HCT116 (cell line): Measurements from ENCODE around the gene RHOH. TPM values are rescaled to one million over a fixed set of nuclear protein-coding genes. Genes with fewer than 3 reads are reported as not detected.

ENCODE experiments used
- ATAC-seq: fragments of 200-7000 bp; cut with Tn5 transposase; 2 replicates; pipeline ENCODE4 v1.9.1; 2020; ENCODE audit warnings: mild to moderate bottlenecking, moderate library complexity
- BruUV-seq: library from RNA; stranded (reverse); fragments of 400-500 nt; replicated peaks from 2 replicates; lab custom pipeline; 2021; lab: Mats Ljungman, UMichigan
- CTCF ChIA-PET: fragments of 300-600 bp; sonication (Branson Sonifier 250); formaldehyde crosslinking; loops from one replicate; lab custom pipeline; 2021; ENCODE audit warnings: antibody characterized with exemption; lab: Charles Lee
- POLR2A ChIA-PET: fragments of 300-600, 350-600 bp; sonication (Branson Sonifier 250); formaldehyde crosslinking; loops from one replicate; lab custom pipeline; 2021; ENCODE audit warnings: antibody characterized with exemption; lab: Charles Lee
- RAD21 ChIA-PET, 2 experiments: fragments of 300-600 bp; sonication (Branson Sonifier 250); formaldehyde crosslinking; loops; one replicate each; lab custom pipeline; 2023; ENCODE audit warnings: low total read pairs in 2 of 2; ENCODE audit not compliant: uncharacterized antibody in 2 of 2, unreplicated experiment in 2 of 2, low non-redundant PET in 1 of 2; lab: Charles Lee
- DNase-seq: peaks from one replicate; pipeline ENCODE4 v3.0.0-alpha.2; 2010; ENCODE audit warnings: low read depth, low spot score
- H2AFZ ChIP-seq: fragments of 200-600 bp; shearing (Covaris generic), sonication (generic); 2 replicates; pipeline ENCODE4 v1.6.1; 2017; ENCODE audit warnings: low read depth, mixed run types, mixed read lengths, antibody characterized with exemption, low read length; ENCODE audit not compliant: poor library complexity, severe bottlenecking
- H3K27ac ChIP-seq: 2 replicates; pipeline ENCODE4 v1.5.1; 2012; ENCODE audit warnings: low read depth, low read length
- H3K27me3 ChIP-seq: fragments of 200-600 bp; sonication (generic); 2 replicates; pipeline ENCODE4 v1.6.1; 2016; ENCODE audit warnings: mixed run types, low read length, mixed read lengths; ENCODE audit not compliant: insufficient read depth
- H3K36me3 ChIP-seq, 2 experiments: fragments of 200-500 bp in 1 of 2; fragments of 200-600 bp in 1 of 2; sonication (Bioruptor generic) in 1 of 2; sonication (generic) in 1 of 2; 2 replicates each; pipeline versions ENCODE4 v1.5.1 to v1.6.1; 2014 to 2016; ENCODE audit warnings: low read length in 2 of 2, inconsistent platforms in 1 of 2, mixed read lengths in 1 of 2, mixed run types in 1 of 2; ENCODE audit not compliant: insufficient read depth in 2 of 2, control insufficient read depth in 1 of 2
- H3K4me1 ChIP-seq, 2 experiments: fragments of 200-600 bp in 1 of 2; sonication (generic) in 1 of 2; 2 replicates each; pipeline versions ENCODE4 v1.5.1 to v1.6.1; 2012 to 2017; ENCODE audit warnings: low read length in 2 of 2, inconsistent platforms in 1 of 2, mild to moderate bottlenecking in 1 of 2, mixed read lengths in 1 of 2, mixed run types in 1 of 2, moderate library complexity in 1 of 2; ENCODE audit not compliant: insufficient read depth in 2 of 2, control insufficient read depth in 1 of 2
- H3K4me2 ChIP-seq: fragments of 200-600 bp; sonication (generic); 2 replicates; pipeline ENCODE4 v1.6.1; 2017; ENCODE audit warnings: mixed run types, low read length, mixed read lengths
- H3K4me3 ChIP-seq, 2 experiments: fragments of 200-600 bp in 1 of 2; sonication (generic) in 1 of 2; replicated peaks in 1 of 2; 2 replicates each; pipeline ENCODE4 v1.5.1; 2011 to 2016; ENCODE audit warnings: low read length in 2 of 2, control low read depth in 1 of 2, low read depth in 1 of 2, mild to moderate bottlenecking in 1 of 2, mixed read lengths in 1 of 2, mixed run types in 1 of 2
- H3K79me2 ChIP-seq: fragments of 200-600 bp; sonication (generic); 2 replicates; pipeline ENCODE4 v1.6.1; 2017; ENCODE audit warnings: mild to moderate bottlenecking, mixed run types, low read length, moderate library complexity, mixed read lengths; ENCODE audit not compliant: insufficient read depth
- H3K9ac ChIP-seq: fragments of 200-600 bp; sonication (generic); 2 replicates; pipeline ENCODE4 v1.6.1; 2016; ENCODE audit warnings: low read length, mixed read lengths
- H3K9me2 ChIP-seq: fragments of 200-600 bp; sonication (generic), shearing (Covaris generic); 2 replicates; pipeline ENCODE4 v1.6.1; 2017; ENCODE audit warnings: mixed run types, mild to moderate bottlenecking, moderate library complexity; ENCODE audit not compliant: insufficient read depth
- H3K9me3 ChIP-seq, 2 experiments: fragments of 200-500 bp in 1 of 2; fragments of 200-600 bp in 1 of 2; sonication (Bioruptor generic) in 1 of 2; sonication (generic) in 1 of 2; 2 replicates each; pipeline ENCODE4 v1.6.1; 2014 to 2017; ENCODE audit warnings: low read length in 2 of 2, mixed read lengths in 2 of 2, inconsistent platforms in 1 of 2, low read depth in 1 of 2, mild to moderate bottlenecking in 1 of 2, mixed run types in 1 of 2, moderate library complexity in 1 of 2; ENCODE audit not compliant: control insufficient read depth in 1 of 2, insufficient read depth in 1 of 2
- H4K20me1 ChIP-seq: fragments of 200-600 bp; sonication (generic), shearing (Covaris generic); 2 replicates; pipeline ENCODE4 v1.6.1; 2017; ENCODE audit warnings: mixed run types, mild to moderate bottlenecking, moderate library complexity; ENCODE audit not compliant: insufficient read depth
- CBX3 ChIP-seq: IDR thresholded peaks from 2 replicates; pipeline ENCODE4 v1.6.1; 2012; ENCODE audit warnings: low read depth
- EZH2phosphoT487 ChIP-seq: fragments of 200-600 bp; IDR thresholded peaks from 2 replicates; pipeline ENCODE4 v1.6.1; 2018; ENCODE audit warnings: antibody characterized with exemption, borderline replicate concordance
- FOSL1 ChIP-seq: IDR thresholded peaks from 2 replicates; pipeline ENCODE4 v1.6.1; 2012; ENCODE audit warnings: low read depth
- JUND ChIP-seq: IDR thresholded peaks from 2 replicates; pipeline ENCODE4 v1.6.1; 2012
- MAX ChIP-seq: IDR thresholded peaks from 2 replicates; pipeline ENCODE4 v1.6.1; 2012
- POLR2A ChIP-seq: IDR thresholded peaks from 2 replicates; pipeline ENCODE4 v1.7.0; 2011; ENCODE audit warnings: borderline replicate concordance; ENCODE audit not compliant: insufficient read depth, insufficient read length; ENCODE audit errors: extremely low read depth
- RAD21 ChIP-seq: IDR thresholded peaks from 2 replicates; pipeline ENCODE4 v1.6.1; 2012; ENCODE audit warnings: low read depth, mild to moderate bottlenecking
- SP1 ChIP-seq: IDR thresholded peaks from 2 replicates; pipeline ENCODE4 v1.6.1; 2012; ENCODE audit warnings: low read depth
- TCF7L2 ChIP-seq: IDR thresholded peaks from 2 replicates; pipeline ENCODE4 v1.7.0; 2011; ENCODE audit warnings: borderline replicate concordance, inconsistent platforms; ENCODE audit not compliant: insufficient read depth, insufficient read length; ENCODE audit errors: extremely low read depth
- YY1 ChIP-seq: IDR thresholded peaks from 2 replicates; pipeline ENCODE4 v1.6.1; 2011; ENCODE audit warnings: low read length, low read depth, moderate library complexity, mild to moderate bottlenecking; ENCODE audit not compliant: insufficient replicate concordance; ENCODE audit errors: extremely low read depth
- ZFX ChIP-seq: fragments of 450-650 bp; IDR thresholded peaks from 2 replicates; pipeline ENCODE4 v1.6.1; 2017
- ZNF274 ChIP-seq: fragments of 200-500 bp; sonication (Bioruptor generic); IDR thresholded peaks from 2 replicates; pipeline ENCODE4 v1.6.1; 2014; ENCODE audit warnings: mild to moderate bottlenecking, low read depth, low read length, inconsistent platforms
- intact Hi-C: fragments of 100-400 bp; cut with micrococcal nuclease; formaldehyde crosslinking; loops from 2 replicates; pipeline ENCODE4 v1.10.0; 2022
- total RNA-seq: library from RNA; stranded (reverse); gene quantifications from one replicate; pipeline ENCODE4 v1.2.1, GENCODE V29; 2021; ENCODE audit not compliant: unreplicated experiment
- TF ChIP-seq, protein P1 (sequence below): IDR thresholded peaks from 2 replicates; pipeline ENCODE4 v1.6.1; 2012
- TF ChIP-seq, protein P2 (sequence below): IDR thresholded peaks from 2 replicates; pipeline ENCODE4 v1.6.1; 2011; ENCODE audit warnings: mild to moderate bottlenecking, low read length, moderate library complexity; ENCODE audit not compliant: insufficient replicate concordance; ENCODE audit errors: extremely low read depth
- TF ChIP-seq, protein P3 (sequence below): IDR thresholded peaks from 2 replicates; pipeline ENCODE4 v1.6.1; 2012; ENCODE audit warnings: low read depth

The RHOH gene
- total RNA-seq, 1 experiment from 2014 or later: 0.74 TPM

DNA sequence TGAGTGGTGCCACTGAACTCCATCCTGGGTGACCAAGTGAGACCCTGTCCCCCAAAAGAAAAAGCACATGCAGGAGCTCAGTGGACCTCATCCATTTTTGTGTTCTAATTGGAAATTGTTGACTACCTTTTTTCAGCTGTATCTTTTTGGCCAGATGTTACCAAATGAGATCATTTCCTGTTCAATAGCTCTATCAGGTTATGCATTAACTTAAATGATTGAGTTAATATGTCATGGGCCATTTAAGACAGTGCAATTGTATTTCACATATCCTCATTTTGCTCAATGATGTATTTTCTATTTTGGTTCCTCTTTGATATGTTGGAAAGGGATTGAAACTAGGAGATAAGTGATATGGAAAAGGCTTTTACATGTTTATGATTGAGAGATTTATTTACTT, 26.2 kb upstream of the RHOH start:
- Histone ChIP-seq H3K4me2 (no peak overlapping the region), H4K20me1 (no peaks in the 10 kb centered on the region), H3K36me3 (no peaks in the 10 kb centered on the region), H3K27ac (no peak overlapping the region), H3K27me3 (no peaks in the 10 kb centered on the region)
- ChIA-PET CTCF (no interaction called here), POLR2A (no interaction called here), RAD21 (no interaction called here)
- no peak for ATAC-seq
- BruUV-seq: no TSS peak
- no peak for DNase-seq
- no peak for TF ChIP-seq MAX
- no peak for TF ChIP-seq CBX3
- no peak for TF ChIP-seq SP1
- TF ChIP-seq RAD21: no peak
- TF ChIP-seq, protein P1, sequence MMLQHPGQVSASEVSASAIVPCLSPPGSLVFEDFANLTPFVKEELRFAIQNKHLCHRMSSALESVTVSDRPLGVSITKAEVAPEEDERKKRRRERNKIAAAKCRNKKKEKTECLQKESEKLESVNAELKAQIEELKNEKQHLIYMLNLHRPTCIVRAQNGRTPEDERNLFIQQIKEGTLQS: no peak
- TF ChIP-seq FOSL1: no peak
- TF ChIP-seq ZFX: no peak
- TF ChIP-seq POLR2A: no peak
- TF ChIP-seq, protein P2, sequence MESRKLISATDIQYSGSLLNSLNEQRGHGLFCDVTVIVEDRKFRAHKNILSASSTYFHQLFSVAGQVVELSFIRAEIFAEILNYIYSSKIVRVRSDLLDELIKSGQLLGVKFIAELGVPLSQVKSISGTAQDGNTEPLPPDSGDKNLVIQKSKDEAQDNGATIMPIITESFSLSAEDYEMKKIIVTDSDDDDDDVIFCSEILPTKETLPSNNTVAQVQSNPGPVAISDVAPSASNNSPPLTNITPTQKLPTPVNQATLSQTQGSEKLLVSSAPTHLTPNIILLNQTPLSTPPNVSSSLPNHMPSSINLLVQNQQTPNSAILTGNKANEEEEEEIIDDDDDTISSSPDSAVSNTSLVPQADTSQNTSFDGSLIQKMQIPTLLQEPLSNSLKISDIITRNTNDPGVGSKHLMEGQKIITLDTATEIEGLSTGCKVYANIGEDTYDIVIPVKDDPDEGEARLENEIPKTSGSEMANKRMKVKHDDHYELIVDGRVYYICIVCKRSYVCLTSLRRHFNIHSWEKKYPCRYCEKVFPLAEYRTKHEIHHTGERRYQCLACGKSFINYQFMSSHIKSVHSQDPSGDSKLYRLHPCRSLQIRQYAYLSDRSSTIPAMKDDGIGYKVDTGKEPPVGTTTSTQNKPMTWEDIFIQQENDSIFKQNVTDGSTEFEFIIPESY: no peak
- TF ChIP-seq, protein P3, sequence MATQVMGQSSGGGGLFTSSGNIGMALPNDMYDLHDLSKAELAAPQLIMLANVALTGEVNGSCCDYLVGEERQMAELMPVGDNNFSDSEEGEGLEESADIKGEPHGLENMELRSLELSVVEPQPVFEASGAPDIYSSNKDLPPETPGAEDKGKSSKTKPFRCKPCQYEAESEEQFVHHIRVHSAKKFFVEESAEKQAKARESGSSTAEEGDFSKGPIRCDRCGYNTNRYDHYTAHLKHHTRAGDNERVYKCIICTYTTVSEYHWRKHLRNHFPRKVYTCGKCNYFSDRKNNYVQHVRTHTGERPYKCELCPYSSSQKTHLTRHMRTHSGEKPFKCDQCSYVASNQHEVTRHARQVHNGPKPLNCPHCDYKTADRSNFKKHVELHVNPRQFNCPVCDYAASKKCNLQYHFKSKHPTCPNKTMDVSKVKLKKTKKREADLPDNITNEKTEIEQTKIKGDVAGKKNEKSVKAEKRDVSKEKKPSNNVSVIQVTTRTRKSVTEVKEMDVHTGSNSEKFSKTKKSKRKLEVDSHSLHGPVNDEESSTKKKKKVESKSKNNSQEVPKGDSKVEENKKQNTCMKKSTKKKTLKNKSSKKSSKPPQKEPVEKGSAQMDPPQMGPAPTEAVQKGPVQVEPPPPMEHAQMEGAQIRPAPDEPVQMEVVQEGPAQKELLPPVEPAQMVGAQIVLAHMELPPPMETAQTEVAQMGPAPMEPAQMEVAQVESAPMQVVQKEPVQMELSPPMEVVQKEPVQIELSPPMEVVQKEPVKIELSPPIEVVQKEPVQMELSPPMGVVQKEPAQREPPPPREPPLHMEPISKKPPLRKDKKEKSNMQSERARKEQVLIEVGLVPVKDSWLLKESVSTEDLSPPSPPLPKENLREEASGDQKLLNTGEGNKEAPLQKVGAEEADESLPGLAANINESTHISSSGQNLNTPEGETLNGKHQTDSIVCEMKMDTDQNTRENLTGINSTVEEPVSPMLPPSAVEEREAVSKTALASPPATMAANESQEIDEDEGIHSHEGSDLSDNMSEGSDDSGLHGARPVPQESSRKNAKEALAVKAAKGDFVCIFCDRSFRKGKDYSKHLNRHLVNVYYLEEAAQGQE: no peak
- no peak for TF ChIP-seq ZNF274
- no peak for TF ChIP-seq YY1
- TF ChIP-seq TCF7L2: no peak
- no peak for TF ChIP-seq EZH2phosphoT487
- no peak for TF ChIP-seq JUND
- TF ChIP-seq, all 23 proteins: peak for 0
- Histone ChIP-seq H3K79me2 (no peaks in the 10 kb centered on the region), H3K9me3 (no peaks in the 10 kb centered on the region), H3K4me1 (no peaks in the 10 kb centered on the region), H3K9ac (no peak overlapping the region), H3K4me3 (no peak overlapping the region), H2AFZ (no peak overlapping the region), H3K9me2 (no peaks in the 10 kb centered on the region)
- intact Hi-C loops: no loop called here
